ENCODE results near the gene FFAR2. TPM values are rescaled to one million over a fixed set of nuclear protein-coding genes. Genes with fewer than 3 reads are reported as not detected.

Gene FFAR2
- total RNA-seq, 1 experiment from 2014 or later = not detected

- H2BK15ac ChIP-seq (ENCODE audit: low read depth, low read length) = no peak overlapping the region
- no peaks in the 10 kb centered on the region for H3K36me3 Mint-ChIP-seq (ENCODE audit: insufficient read depth in 1 of 3, low read depth in 3 of 3)
- no peak overlapping the region for H3K4me3 Mint-ChIP-seq
- H3K23me2 ChIP-seq (ENCODE audit: insufficient read length, low read depth, low read length, poor library complexity, severe bottlenecking) = no peaks in the 10 kb centered on the region
- no peak overlapping the region for H2BK20ac ChIP-seq (ENCODE audit: low read depth, low read length, poor library complexity, severe bottlenecking)
- no peak overlapping the region for H2BK12ac ChIP-seq (ENCODE audit: insufficient read length, low read depth, low read length)
- H3K18ac ChIP-seq (ENCODE audit: insufficient read length, low read depth, low read length) = no peak overlapping the region
- no peaks in the 10 kb centered on the region for H3K9me3 ChIP-seq (ENCODE audit: control insufficient read depth, low read depth, low read length)
- H3K27ac Mint-ChIP-seq = no peak overlapping the region
- no peak overlapping the region for H4K8ac ChIP-seq (replicated peaks; ENCODE audit: insufficient read length, low read depth, low read length)
- no peak overlapping the region for H3K27ac ChIP-seq (ENCODE audit: insufficient read length, low read depth, low read length)
- no peaks in the 10 kb centered on the region for H3K9me3 Mint-ChIP-seq
- H3K14ac ChIP-seq (ENCODE audit: insufficient read depth, low read length) = no peak overlapping the region
- no CpG with 5 or more reads among the region's 5 CpGs for WGBS (ENCODE audit: extremely low coverage, insufficient read length, low lambda C conversion rate)
- TF ChIP-seq CTCF (conservative IDR thresholded peaks at IDR 0.05) = no peak
- H3K79me1 ChIP-seq (ENCODE audit: insufficient read depth, low read depth, low read length, poor library complexity, severe bottlenecking) = no peaks in the 10 kb centered on the region
- H4K91ac ChIP-seq (ENCODE audit: insufficient read length, low read depth, low read length) = no peak overlapping the region
- no peak overlapping the region for H2BK5ac ChIP-seq (ENCODE audit: insufficient read length, low read length)
- H3K9ac ChIP-seq (ENCODE audit: extremely low read depth, insufficient read length, low read length) = no peak overlapping the region
- no peak overlapping the region for H3K4me2 ChIP-seq (ENCODE audit: insufficient read depth, insufficient read length, low read length)
- no peaks in the 10 kb centered on the region for H3K27me3 ChIP-seq (ENCODE audit: insufficient read depth, low read length)
- H4K20me1 ChIP-seq (ENCODE audit: control insufficient read depth, insufficient read depth, insufficient read length) = no peaks in the 10 kb centered on the region
- H3T11ph ChIP-seq (ENCODE audit: low read length) = no peak overlapping the region
- H3K56ac ChIP-seq (ENCODE audit: insufficient read length, low read depth, low read length) = no peak overlapping the region
- H3K23ac ChIP-seq (ENCODE audit: insufficient read length, low read depth, low read length) = no peak overlapping the region
- no peak overlapping the region for H2BK120ac ChIP-seq (ENCODE audit: low read depth, low read length, poor library complexity, severe bottlenecking)
- no peak overlapping the region for H3K4ac ChIP-seq (ENCODE audit: low read depth, low read length)
- no peak overlapping the region for H4K5ac ChIP-seq (ENCODE audit: insufficient read length, low read depth, low read length)
- H3K4me1 ChIP-seq (ENCODE audit: insufficient read depth, low read length) = no peaks in the 10 kb centered on the region
- no peak overlapping the region for H2AFZ ChIP-seq (ENCODE audit: low read length)
- H3K4me1 Mint-ChIP-seq = peaks cover 0 to 3% of the 10 kb centered on the region in 2 experiments; a peak in 1 of 4 replicates
- no peak overlapping the region for H2AK5ac ChIP-seq (ENCODE audit: insufficient read length, low read length)
- peaks cover 16% of the 10 kb centered on the region for H3K27me3 Mint-ChIP-seq (ENCODE audit: low read depth)
- no peaks in the 10 kb centered on the region for H3K79me2 ChIP-seq (ENCODE audit: insufficient read depth, low read length)
- no peak for DNase-seq
Observed at GRCh38 chr19:35483089-35483488, 35.0 kb downstream of the FFAR2 start.

All from H9 (cell line).